CD4-positive, alpha-beta T cell treated with Interleukin-6 for 4 hours (primary cell): ENCODE measurements around the gene NFX1.
"Not testable (repeated sequence)": the region's sequence is repeated elsewhere in the genome, so short reads cannot be mapped to it uniquely, and the experiment has no call there.

Experiments
- DNase-seq: peaks from one replicate; pipeline ENCODE4 v3.0.0-alpha.2; 2020; ENCODE audit warnings: mixed read lengths

The NFX1 gene

GRCh38 chr9:33393581-33393980 lies 103.3 kb downstream of the NFX1 start:
- no peak for DNase-seq

- DNase-seq = not testable (repeated sequence)
Observed at GRCh38 chr9:33393986-33394385, 103.7 kb downstream of the NFX1 start.

GRCh38 chr9:33395159-33395879 lies 105.0 kb downstream of the NFX1 start:
- DNase-seq = not testable (repeated sequence)

GRCh38 chr9:33397801-33398200 lies 107.5 kb downstream of the NFX1 start:
- not testable (repeated sequence) for DNase-seq

GRCh38 chr9:33399047-33399446 lies 108.7 kb downstream of the NFX1 start:
- not testable (repeated sequence) for DNase-seq

GRCh38 chr9:33401809-33402208 lies 111.5 kb downstream of the NFX1 start:
- not testable (repeated sequence) for DNase-seq

GRCh38 chr9:33402371-33402770 lies 112.1 kb downstream of the NFX1 start, which contains the start of gene AQP7:
AQP7 (minus strand) TSS chr9:33402568; CDS start chr9:33401262, 1,306 bp downstream.
- not testable (repeated sequence) for DNase-seq

GRCh38 chr9:33403941-33404787 lies 113.8 kb downstream of the NFX1 start:
- no peak for DNase-seq

- DNase-seq = no peak
Observed at GRCh38 chr9:33404788-33405362, 114.6 kb downstream of the NFX1 start.

GRCh38 chr9:33407061-33407460 lies 116.7 kb downstream of the NFX1 start:
- DNase-seq = no peak

- DNase-seq = no peak
Observed at GRCh38 chr9:33408087-33408486, 117.8 kb downstream of the NFX1 start.

GRCh38 chr9:33414268-33414667 lies 124.0 kb downstream of the NFX1 start:
- DNase-seq = peak; percentile 32

- no peak for DNase-seq
Observed at GRCh38 chr9:33414889-33415500, 124.7 kb downstream of the NFX1 start.

- peak; percentile 97 for DNase-seq
Observed at GRCh38 chr9:33415501-33416038, 125.3 kb downstream of the NFX1 start.

GRCh38 chr9:33416996-33417395 lies 126.7 kb downstream of the NFX1 start:
- DNase-seq = peak; percentile 79

- DNase-seq = no peak
Observed at GRCh38 chr9:33418090-33418489, 127.8 kb downstream of the NFX1 start.

- DNase-seq = no peak
Observed at GRCh38 chr9:33419708-33420303, 129.5 kb downstream of the NFX1 start.
